Left lobe of liver (tissue), 2 donors: ENCODE data around the gene ASIC4. TPM values are rescaled to one million over a fixed set of nuclear protein-coding genes. Genes with fewer than 3 reads are reported as not detected.

Experiments used
- ATAC-seq: fragments of 200-7000 bp; cut with Tn5 transposase; one replicate; pipeline ENCODE4 v1.9.1; 2020; ENCODE audit warnings: mild to moderate bottlenecking, moderate library complexity
- DNase-seq: peaks from one replicate; pipeline ENCODE4 v3.0.0-alpha.2; 2020; ENCODE audit warnings: low spot score
- total RNA-seq: library from RNA; stranded (reverse); gene quantifications from one replicate; pipeline ENCODE4 v1.2.1, GENCODE V29; 2021
- donor health status: DM: no; HTN: no; CAD: no; lungs with moderate emphysema.
- donor health status: DM: no; HTN: yes; CAD: no.

The ASIC4 gene
- total RNA-seq, 1 donor from 2014 or later = 0.05 TPM

GRCh38 chr2:219551441-219552381, 37.4 kb downstream of the ASIC4 start:
- peak; percentile 2 for ATAC-seq

GRCh38 chr2:219552382-219553167, 38.3 kb downstream of the ASIC4 start:
- ATAC-seq (peak; percentile 96), DNase-seq (peak; percentile 86)

More at GRCh38 chr2:219551441-219552381, 37.4 kb downstream of the ASIC4 start:
- no peak for DNase-seq

- ATAC-seq (no peak), DNase-seq (no peak)
Measured at GRCh38 chr2:219553168-219553417, 38.8 kb downstream of the ASIC4 start.

- ATAC-seq (no peak), DNase-seq (no peak)
Measured at GRCh38 chr2:219553463-219553963, 39.2 kb downstream of the ASIC4 start.

- ATAC-seq (no peak), DNase-seq (no peak)
Measured at GRCh38 chr2:219554350-219554749, 40.1 kb downstream of the ASIC4 start.

GRCh38 chr2:219555956-219556355, 41.7 kb downstream of the ASIC4 start:
- ATAC-seq = no peak
- DNase-seq = no peak

GRCh38 chr2:219556413-219556812, 42.1 kb downstream of the ASIC4 start:
- DNase-seq = no peak
- ATAC-seq = no peak

- no peak for ATAC-seq
- no peak for DNase-seq
Measured at GRCh38 chr2:219557320-219557719, 43.0 kb downstream of the ASIC4 start.

GRCh38 chr2:219557791-219558785, 43.8 kb downstream of the ASIC4 start:
- ATAC-seq (no peak), DNase-seq (no peak)

- ATAC-seq (no peak), DNase-seq (no peak)
Measured at GRCh38 chr2:219559156-219559915, 45.1 kb downstream of the ASIC4 start.

- ATAC-seq (peak; percentile 56), DNase-seq (no peak)
Measured at GRCh38 chr2:219560037-219560892, 46.0 kb downstream of the ASIC4 start.

- peak; percentile 14 for ATAC-seq
Measured at GRCh38 chr2:219560893-219561178, 46.6 kb downstream of the ASIC4 start.

GRCh38 chr2:219561179-219562048, 47.1 kb downstream of the ASIC4 start:
- DNase-seq = no peak
- no peak for ATAC-seq

More at GRCh38 chr2:219560893-219561178, 46.6 kb downstream of the ASIC4 start:
- DNase-seq = no peak

- ATAC-seq = no peak
- peak; percentile 43 for DNase-seq
Measured at GRCh38 chr2:219562049-219563020, 48.1 kb downstream of the ASIC4 start.

- no peak for ATAC-seq
- DNase-seq = no peak
Measured at GRCh38 chr2:219563271-219563928, 49.1 kb downstream of the ASIC4 start.
